NCI-H446 treated with DMSO at 0.1 percent for 48 hours (cell line): ENCODE data around the gene FHAD1.
"Not testable (repeated sequence)": the region's sequence is repeated elsewhere in the genome, so short reads cannot be mapped to it uniquely, and the experiment has no call there.

Experiments used
- DNase-seq: peaks from one replicate; lab custom pipeline; 2025; lab: John Stamatoyannopoulos, UW

Gene FHAD1

DNA sequence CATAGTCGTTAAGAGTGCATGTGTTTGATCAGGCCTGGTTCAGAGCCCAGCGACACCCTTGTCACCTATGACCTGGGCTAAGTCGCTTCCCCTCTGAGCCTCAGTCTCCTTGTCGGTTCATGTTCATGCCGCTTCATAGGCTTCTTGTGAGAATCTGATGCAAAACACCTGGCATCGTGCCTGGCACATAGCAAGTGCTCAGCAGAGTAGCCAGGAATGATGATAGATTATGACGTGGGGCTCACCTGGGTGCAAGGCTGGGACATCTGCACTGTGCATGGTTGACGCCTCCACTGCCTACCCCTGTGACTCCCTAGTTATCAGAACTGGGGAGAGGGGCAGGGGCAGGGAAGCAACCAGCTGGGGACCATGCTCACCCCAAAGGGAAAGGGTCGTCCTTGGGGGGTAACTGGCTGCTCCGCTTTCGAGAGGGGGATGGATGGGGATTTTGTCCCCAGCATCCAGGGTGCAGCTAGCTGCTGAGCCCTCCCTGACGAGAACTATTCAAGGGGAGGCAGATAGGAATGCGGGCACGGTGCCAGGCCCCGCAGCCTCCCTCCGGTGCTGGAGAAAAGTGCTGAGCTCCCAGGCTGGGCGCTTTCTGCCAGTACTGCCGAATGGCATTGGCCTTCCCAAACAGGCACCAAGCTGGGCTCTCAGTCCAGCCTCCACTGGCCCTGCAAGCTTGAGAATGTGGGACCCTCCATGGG lies 171.9 kb downstream of the FHAD1 start:
- no peak for DNase-seq

GRCh38 chr1:15420853-15421465 lies 173.9 kb downstream of the FHAD1 start:
- no peak for DNase-seq

DNA sequence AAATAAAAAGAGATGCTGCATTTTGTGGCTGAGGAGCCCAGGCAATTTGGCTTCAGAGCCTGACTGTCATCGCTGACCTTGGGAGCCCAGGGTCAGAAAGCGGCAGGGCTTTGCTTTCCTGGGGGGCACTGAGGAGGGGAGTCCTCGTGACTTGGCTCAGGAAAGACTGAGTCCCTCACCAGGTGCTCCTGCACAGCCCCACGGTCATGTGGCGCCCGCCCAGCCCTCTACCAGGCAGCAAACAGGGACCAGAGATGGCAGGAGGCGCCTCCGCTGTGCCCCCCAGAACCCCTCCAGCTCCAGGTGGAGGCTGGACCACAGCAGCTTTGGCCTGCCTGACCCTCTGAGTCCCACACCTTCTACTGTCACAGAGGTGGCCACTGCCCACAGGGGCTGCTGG lies 175.8 kb downstream of the FHAD1 start:
- DNase-seq = no peak

GRCh38 chr1:15423355-15424077 lies 176.5 kb downstream of the FHAD1 start:
- no peak for DNase-seq

GRCh38 chr1:15424146-15424667 lies 177.2 kb downstream of the FHAD1 start:
- DNase-seq = no peak

GRCh38 chr1:15424981-15425380 lies 178.0 kb downstream of the FHAD1 start:
- no peak for DNase-seq

- DNase-seq = no peak
These were observed 178.5 kb downstream of the FHAD1 start for GRCh38 chr1:15425521-15425920.

DNA sequence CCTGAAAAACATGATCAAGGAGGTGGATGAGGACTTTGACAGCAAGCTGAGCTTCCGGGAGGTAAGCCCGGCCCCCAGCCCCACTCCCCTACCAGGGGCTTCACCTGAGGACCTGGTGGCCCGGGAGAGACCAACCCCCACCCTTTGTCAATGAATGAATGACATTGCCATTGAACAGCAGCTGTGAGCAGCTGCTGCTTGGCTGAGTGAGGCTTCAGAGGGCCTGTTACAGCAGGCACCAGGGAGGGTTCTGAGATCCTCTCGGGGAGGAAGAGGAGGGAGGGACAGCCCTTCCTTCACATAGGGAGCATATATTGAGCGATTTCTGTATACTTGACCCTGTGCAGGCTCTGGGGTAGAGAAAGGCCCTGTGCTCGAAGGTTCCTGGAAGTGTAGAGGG lies 178.9 kb downstream of the FHAD1 start:
- DNase-seq = no peak

DNA sequence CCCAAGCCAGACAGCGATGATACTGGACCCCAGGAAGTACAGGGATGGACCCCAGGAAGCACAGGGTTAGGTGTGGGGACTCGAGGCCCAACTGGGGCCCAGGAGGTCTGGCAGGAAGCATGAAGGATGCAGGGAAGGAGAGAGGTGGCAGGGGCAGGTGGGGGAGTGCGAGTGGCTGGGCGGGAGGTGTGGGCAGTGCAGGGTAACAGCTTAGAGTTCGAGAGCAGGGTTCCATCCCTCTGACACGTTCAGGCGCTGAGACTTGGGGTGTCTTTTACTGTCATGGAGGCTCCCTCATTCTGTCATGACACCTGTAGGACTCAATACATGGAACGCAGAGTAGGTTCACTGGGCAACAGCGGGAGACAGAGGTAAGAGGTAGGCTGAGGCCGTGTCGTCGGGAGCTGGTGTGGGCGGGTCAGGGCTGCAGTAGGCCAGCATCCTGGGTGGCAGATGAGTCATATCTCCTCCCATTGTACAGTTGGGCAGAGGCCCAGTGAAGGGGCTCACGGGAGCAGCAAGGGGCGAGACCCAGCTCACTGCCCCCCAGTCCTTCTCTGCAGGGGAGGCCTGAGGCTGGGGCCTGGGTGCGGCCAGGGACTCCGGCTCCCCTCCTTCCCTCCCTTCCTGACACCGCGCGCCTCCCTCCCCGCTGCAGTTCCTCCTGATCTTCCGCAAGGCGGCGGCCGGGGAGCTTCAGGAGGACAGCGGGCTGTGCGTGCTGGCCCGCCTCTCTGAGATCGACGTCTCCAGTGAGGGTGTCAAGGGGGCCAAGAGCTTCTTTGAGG lies 179.7 kb downstream of the FHAD1 start:
- no peak for DNase-seq

DNA sequence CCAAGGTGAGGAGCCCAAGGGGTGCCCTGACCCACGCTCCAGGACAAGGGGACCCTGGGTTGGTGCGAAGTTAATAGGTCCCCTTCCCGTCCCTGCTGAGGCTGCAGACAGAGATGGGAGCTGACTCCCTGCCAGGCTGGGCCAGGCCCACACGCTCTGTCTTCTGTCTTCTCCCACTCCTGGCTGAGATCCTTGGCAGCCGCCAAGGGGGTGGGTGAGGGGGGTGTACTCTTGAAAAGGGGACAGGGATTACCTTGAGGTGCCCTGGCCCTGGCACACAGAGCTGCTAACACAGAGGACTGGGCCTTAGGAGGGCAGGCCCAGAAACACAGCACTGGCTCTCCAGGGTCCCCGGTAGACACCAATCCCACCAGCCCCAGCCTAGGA lies 180.2 kb downstream of the FHAD1 start:
- no peak for DNase-seq

DNA sequence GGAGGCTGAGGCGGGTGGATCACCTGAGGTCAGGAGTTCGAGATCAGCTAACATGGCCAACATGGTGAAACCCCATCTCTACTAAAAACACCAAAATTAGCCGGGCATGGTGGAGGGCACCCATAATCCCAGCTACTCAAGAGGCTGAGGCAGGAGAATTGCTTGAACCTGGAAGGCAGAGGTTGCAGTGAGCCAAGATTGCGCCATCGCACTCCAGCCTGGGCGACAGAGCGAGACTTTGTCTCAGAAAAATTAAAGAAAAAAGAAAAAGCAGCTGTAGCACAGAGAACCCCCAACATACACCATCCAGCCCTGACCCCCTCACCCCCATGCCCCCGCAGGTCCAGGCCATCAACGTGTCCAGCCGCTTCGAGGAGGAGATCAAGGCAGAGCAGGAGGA lies 181.2 kb downstream of the FHAD1 start:
- not testable (repeated sequence) for DNase-seq

GRCh38 chr1:15428815-15429435 lies 181.9 kb downstream of the FHAD1 start:
- no peak for DNase-seq

- DNase-seq = no peak
These were observed 182.7 kb downstream of the FHAD1 start for GRCh38 chr1:15429701-15430149.

DNA sequence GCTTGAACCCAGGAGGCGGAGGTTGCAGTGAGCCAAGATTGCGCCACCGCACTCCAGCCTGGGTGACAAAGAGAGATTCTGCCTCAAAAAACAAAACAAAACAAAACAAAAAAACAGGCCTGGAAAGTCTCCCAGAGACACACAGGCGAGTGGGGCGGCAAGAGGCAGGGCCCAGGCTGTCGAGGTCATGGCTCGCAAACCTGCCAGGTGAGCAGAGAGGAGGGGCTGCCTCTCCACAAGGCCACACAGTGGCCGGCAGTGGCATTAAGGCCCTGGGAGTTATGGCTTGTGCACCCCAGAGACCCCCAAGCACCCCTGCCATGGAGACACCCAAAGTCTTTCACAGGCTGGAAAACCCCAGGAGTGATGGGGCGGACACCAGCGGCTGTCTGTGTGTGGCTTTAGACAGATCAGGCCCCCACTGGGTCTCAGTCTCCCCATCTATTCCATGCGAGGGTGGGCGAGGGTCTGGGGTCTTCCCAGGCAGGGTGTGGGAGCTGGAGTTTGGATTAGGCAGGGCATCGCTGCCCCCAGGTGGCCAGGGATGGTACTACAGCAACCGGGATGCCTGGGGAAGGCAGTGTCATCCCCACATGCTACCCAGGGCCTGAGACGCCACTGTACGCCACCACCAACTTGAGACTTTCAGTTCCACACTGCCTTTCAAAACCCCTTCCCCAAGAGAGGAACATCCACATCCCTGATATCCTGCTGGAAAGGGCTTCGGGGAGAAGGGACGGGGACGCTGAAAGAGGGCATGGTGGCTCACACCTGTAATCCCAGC lies 184.0 kb downstream of the FHAD1 start:
- DNase-seq = no peak

GRCh38 chr1:15431571-15431948 lies 184.5 kb downstream of the FHAD1 start:
- no peak for DNase-seq

- DNase-seq = no peak
These were observed 185.3 kb downstream of the FHAD1 start for GRCh38 chr1:15432324-15432723.

GRCh38 chr1:15433471-15433870 lies 186.4 kb downstream of the FHAD1 start:
- no peak for DNase-seq

GRCh38 chr1:15434739-15435138 lies 187.7 kb downstream of the FHAD1 start:
- DNase-seq = not testable (repeated sequence)

DNA sequence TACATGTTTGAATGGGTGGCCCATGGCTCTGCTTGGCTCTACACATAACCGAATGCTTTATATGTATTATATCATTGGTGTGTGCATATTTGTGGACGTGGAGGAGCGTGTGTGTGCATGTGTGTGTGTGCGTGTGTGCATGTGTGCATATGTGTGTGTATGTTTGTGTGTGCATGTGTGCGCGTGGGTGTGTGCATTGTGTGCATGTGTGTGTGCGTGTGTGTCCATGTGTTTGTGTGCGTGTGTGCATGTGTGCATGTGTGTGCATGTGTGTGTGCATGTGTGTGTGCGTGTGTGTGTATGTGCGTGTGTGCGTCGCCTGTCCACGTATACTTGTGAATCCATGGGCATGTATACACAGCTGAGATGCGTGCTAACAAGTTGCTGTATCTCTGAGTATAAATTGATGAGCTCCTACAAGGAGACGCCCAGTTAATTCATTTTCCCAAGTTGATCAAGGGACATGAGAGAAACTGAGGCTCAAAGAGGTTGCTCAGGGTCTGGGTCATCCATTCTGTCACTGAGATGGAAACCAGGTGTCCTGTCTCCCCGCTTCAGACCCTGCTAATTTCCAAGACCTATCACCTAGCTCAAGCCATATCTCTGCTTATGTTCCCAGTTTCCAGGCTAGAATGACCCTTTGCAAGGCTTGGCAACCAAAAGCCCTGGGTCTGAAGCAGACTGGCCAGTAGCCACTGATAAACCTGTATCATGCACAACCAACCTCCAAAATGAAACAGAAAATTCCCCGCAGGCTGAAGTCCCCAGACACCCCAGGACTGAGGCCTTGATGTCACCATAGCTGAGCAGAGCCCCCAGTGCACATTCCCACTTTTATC lies 188.4 kb downstream of the FHAD1 start:
- no peak for DNase-seq

- DNase-seq = no peak
These were observed 189.9 kb downstream of the FHAD1 start for GRCh38 chr1:15436881-15437442.
